AG09309 (cell line): ENCODE results near the gene PARD6G.

Experiments
- DNase-seq: peaks from one replicate; pipeline ENCODE4 v3.0.0-alpha.2; 2010; ENCODE audit warnings: low read depth
- H3K4me3 ChIP-seq: 2 replicates; pipeline ENCODE4 v1.5.1; 2011; ENCODE audit warnings: mild to moderate bottlenecking, low read depth, low read length, moderate library complexity; ENCODE audit not compliant: control insufficient read depth
- CTCF ChIP-seq: IDR thresholded peaks from 2 replicates; pipeline ENCODE4 v1.5.1; 2011; ENCODE audit warnings: mild to moderate bottlenecking, low read depth, low read length, inconsistent platforms; ENCODE audit not compliant: insufficient read depth, control insufficient read depth; ENCODE audit errors: missing control alignments

PARD6G gene

GRCh38 chr18:80107426-80107825 is 139.9 kb downstream of the PARD6G start:
- no peak overlapping the region for H3K4me3 ChIP-seq
- no peak for TF ChIP-seq CTCF
- no peak for DNase-seq
